ENCODE results near the gene TMEM184A. TPM values are rescaled to one million over a fixed set of nuclear protein-coding genes. Genes with fewer than 3 reads are reported as not detected.

The TMEM184A gene
- total RNA-seq, 3 donors from 2014 or later, result 6.6 to 8.2 TPM; not detected in 1

- Histone ChIP-seq H3K36me3 (no peaks in the 10 kb centered on the region), H3K27me3 (no peaks in the 10 kb centered on the region), H3K4me3 (no peak overlapping the region), H3K9me3 (no peaks in the 10 kb centered on the region), H3K4me1 (peaks cover 3 to 20% of the 10 kb centered on the region in 2 donors), H3K27ac (peak overlapping the region; percentile 100)
- no peak for DNase-seq (ENCODE audit: low spot score in 2 of 2)
- TF ChIP-seq POLR2A (IDR thresholded peaks at IDR 0.05), result no peak
- TF ChIP-seq, protein P1, sequence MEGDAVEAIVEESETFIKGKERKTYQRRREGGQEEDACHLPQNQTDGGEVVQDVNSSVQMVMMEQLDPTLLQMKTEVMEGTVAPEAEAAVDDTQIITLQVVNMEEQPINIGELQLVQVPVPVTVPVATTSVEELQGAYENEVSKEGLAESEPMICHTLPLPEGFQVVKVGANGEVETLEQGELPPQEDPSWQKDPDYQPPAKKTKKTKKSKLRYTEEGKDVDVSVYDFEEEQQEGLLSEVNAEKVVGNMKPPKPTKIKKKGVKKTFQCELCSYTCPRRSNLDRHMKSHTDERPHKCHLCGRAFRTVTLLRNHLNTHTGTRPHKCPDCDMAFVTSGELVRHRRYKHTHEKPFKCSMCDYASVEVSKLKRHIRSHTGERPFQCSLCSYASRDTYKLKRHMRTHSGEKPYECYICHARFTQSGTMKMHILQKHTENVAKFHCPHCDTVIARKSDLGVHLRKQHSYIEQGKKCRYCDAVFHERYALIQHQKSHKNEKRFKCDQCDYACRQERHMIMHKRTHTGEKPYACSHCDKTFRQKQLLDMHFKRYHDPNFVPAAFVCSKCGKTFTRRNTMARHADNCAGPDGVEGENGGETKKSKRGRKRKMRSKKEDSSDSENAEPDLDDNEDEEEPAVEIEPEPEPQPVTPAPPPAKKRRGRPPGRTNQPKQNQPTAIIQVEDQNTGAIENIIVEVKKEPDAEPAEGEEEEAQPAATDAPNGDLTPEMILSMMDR (IDR thresholded peaks at IDR 0.05), result no peak
- TF ChIP-seq POLR2AphosphoS5 (IDR thresholded peaks at IDR 0.05), result no peak
- intact Hi-C loops (cut with DNase I; ENCODE audit: low total_unique reads), result no loop called here
Measured at GRCh38 chr7:1535100-1535458, 20.9 kb downstream of the TMEM184A start.

- peak overlapping the region; percentile 97 to 100 for H3K27ac ChIP-seq
- intact Hi-C loops (cut with DNase I; ENCODE audit: low total_unique reads), result no loop called here
Measured at GRCh38 chr7:1534330-1535099, 21.5 kb downstream of the TMEM184A start.

GRCh38 chr7:1533547-1534329, 22.3 kb downstream of the TMEM184A start:
- peak overlapping the region; percentile 52 to 84 (median 68) for H3K4me3 ChIP-seq
- no peaks in the 10 kb centered on the region for H3K27me3 ChIP-seq

More at GRCh38 chr7:1534330-1535099, 21.5 kb downstream of the TMEM184A start:
- Histone ChIP-seq H3K4me3 (no peak overlapping the region), H3K9me3 (no peaks in the 10 kb centered on the region), H3K36me3 (no peaks in the 10 kb centered on the region), H3K27me3 (no peaks in the 10 kb centered on the region), H3K4me1 (peaks cover 3 to 20% of the 10 kb centered on the region in 2 donors)
- DNase-seq (ENCODE audit: low spot score in 2 of 2), result no peak
- TF ChIP-seq, protein P1 (IDR thresholded peaks at IDR 0.05), result no peak
- TF ChIP-seq POLR2AphosphoS5 (IDR thresholded peaks at IDR 0.05), result no peak
- no peak for TF ChIP-seq POLR2A (IDR thresholded peaks at IDR 0.05)

DNA sequence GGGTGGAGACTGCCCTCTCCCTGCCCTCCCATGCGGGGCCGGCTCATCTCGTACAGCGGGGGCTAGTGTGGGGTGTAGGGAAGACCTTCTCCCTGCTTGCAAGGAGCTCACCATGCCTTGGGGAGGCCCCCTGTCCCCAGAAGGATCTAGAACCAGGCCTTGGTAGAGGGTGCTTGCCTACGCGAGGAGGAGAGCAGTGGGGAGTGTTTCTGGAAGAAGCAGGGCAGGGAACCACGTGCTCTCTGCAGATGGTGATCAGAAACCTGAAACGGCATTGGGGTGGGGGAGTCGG, 22.8 kb downstream of the TMEM184A start:
- H3K9me3 ChIP-seq, result no peaks in the 10 kb centered on the region
- no peak for DNase-seq (ENCODE audit: low spot score in 2 of 2)
- TF ChIP-seq, protein P1 (IDR thresholded peaks at IDR 0.05), result no peak
- no peak for TF ChIP-seq POLR2A (IDR thresholded peaks at IDR 0.05)
- TF ChIP-seq POLR2AphosphoS5 (IDR thresholded peaks at IDR 0.05), result no peak
- H3K27me3 ChIP-seq, result no peaks in the 10 kb centered on the region
- intact Hi-C loops (cut with DNase I; ENCODE audit: low total_unique reads), result no loop called here
- peak overlapping the region; percentile 97 to 100 for H3K27ac ChIP-seq
- peak overlapping the region; percentile 52 to 84 (median 68) for H3K4me3 ChIP-seq
- no peaks in the 10 kb centered on the region for H3K36me3 ChIP-seq
- H3K4me1 ChIP-seq, result peaks cover 3 to 15% of the 10 kb centered on the region in 2 donors

More at GRCh38 chr7:1533547-1534329, 22.3 kb downstream of the TMEM184A start:
- intact Hi-C loops (cut with DNase I; ENCODE audit: low total_unique reads), result no loop called here
- no peak for TF ChIP-seq POLR2AphosphoS5 (IDR thresholded peaks at IDR 0.05)
- no peak for TF ChIP-seq POLR2A (IDR thresholded peaks at IDR 0.05)
- TF ChIP-seq, protein P1 (IDR thresholded peaks at IDR 0.05), result no peak
- no peaks in the 10 kb centered on the region for H3K36me3 ChIP-seq
- peak overlapping the region; percentile 97 to 100 for H3K27ac ChIP-seq
- peaks cover 3 to 20% of the 10 kb centered on the region in 2 donors for H3K4me1 ChIP-seq
- DNase-seq (ENCODE audit: low spot score in 2 of 2), result peak in 1 of 2 donors; percentile 55
- H3K9me3 ChIP-seq, result no peaks in the 10 kb centered on the region

Data from breast epithelium (tissue), 4 donors.